ENCODE data around the gene CFAP251.

DNA sequence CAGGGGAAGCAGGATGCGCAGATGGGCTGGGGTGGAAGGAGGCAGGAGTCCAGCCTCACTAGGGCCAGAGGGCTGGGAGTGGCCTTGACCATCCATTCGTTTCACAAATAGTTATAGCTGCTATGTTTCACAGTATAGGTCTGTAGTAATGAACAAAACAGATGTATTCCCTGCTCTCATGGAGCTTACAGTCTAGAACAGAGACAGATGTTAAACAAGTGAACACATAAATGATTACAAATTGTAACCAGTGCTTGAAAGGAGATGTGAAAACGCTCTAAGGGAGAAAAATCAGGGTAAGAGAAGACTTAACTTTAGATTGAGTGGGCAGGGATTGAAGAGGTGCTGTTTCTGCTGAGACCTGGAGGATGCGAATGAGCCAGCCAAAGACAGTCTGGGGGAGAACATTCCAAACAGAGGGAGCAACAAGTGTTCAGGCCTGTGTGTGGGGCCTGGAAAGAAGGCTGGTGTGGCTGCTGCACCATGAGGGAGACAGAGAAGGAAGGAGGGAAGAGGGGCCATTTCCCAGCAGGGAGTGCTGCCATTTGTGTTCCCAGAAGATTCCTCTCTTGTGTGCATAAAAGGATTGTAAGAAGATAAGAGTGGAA, 14.6 kb downstream of the CFAP251 start:
- TF ChIP-seq CTCF (IDR thresholded peaks at IDR 0.05) = no peak
- TF ChIP-seq POLR2A (IDR thresholded peaks at IDR 0.05) = no peak
- no peak for TF ChIP-seq EP300 (IDR thresholded peaks at IDR 0.05; ENCODE audit: low read depth)

Data from transverse colon (tissue), 3 donors.